ENCODE results near the gene CITED1.

CITED1 gene

DNA sequence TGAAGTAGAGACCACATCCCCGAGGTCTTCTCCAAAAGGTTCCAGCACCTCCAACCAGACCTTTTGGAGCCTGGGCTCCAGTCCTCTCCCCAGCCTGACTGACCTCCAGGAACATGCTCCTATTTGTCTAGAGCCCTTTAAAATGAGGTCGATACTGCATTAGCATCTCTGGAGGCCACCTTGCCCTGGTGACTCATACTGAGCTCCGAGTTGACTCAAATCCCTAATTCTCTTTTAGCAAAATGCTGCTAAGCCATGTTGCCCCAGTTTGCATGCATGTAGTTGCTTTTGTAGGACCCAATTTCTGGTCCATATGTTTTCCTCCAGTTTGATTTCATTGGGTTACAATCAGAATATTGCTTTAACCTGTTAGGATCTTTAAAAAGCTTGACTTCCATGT lies 43.5 kb upstream of the CITED1 start:
- no peaks in the 10 kb centered on the region for H3K4me1 ChIP-seq (ENCODE audit: control insufficient read depth, low read length)
- H3K4me2 ChIP-seq (ENCODE audit: low read length), result no peak overlapping the region
- no peaks in the 10 kb centered on the region for H3K27me3 ChIP-seq (ENCODE audit: control insufficient read depth, low read length)
- H3K27ac ChIP-seq (ENCODE audit: low read depth, low read length), result no peak overlapping the region
- no peaks in the 10 kb centered on the region for H3K79me2 ChIP-seq (ENCODE audit: control insufficient read depth, low read length)
- no peak overlapping the region for H3K4me3 ChIP-seq (ENCODE audit: low read length)
- H3F3A ChIP-seq (ENCODE audit: control insufficient read depth, insufficient read depth), result no peaks in the 10 kb centered on the region
- H3K9me2 ChIP-seq (replicated peaks; ENCODE audit: control insufficient read depth, low read length), result no peaks in the 10 kb centered on the region
- no peaks in the 10 kb centered on the region for H4K20me1 ChIP-seq (ENCODE audit: control insufficient read depth, insufficient read depth, low read depth, low read length)
- no peaks in the 10 kb centered on the region for H3K36me3 ChIP-seq (ENCODE audit: control insufficient read depth, low read length)
- H3K9me3 ChIP-seq (ENCODE audit: control insufficient read depth, insufficient read depth, low read length), result no peaks in the 10 kb centered on the region
- TF ChIP-seq CTCF (IDR thresholded peaks at IDR 0.05; ENCODE audit: low read depth, low read length, poor library complexity, severe bottlenecking) (no peak), EZH2phosphoT487 (IDR thresholded peaks at IDR 0.05; ENCODE audit: borderline replicate concordance, low read length) (no peak)

DNA sequence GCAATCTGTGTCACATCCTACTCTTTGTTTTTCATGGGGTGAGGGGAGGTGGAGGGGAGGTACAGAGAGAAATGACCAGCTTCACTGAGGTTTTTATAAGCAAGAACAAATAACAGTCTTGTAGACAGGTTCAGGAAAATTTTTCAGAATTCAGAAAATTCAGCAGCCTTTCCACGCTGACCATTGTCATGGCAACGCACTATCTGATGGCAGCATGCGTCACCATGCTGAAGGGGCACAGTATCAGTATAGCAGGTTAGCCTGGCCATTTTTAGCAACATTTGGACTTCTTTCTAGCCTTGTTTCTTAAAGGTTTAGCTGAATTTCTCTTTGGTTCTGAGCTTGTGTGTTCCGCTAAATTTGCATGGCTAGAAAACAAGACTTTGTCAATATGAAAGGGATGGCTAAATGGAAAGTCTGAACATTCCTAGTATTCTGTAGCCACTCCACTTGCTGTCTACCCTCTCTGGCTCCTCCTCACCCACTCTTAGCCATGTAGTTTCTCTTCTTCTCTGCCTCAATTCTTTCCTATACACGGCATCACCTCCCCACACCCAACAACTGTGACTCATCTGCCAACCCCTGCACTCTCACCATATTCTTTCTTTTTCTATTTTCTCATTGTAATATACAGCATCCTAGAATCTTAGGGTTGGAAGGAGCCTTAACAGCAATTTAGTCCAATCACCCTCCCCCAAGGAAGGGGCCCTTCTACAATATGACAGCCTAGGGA lies 42.7 kb upstream of the CITED1 start:
- Histone ChIP-seq H3K36me3 (ENCODE audit: control insufficient read depth, low read length) (no peaks in the 10 kb centered on the region), H4K20me1 (ENCODE audit: control insufficient read depth, insufficient read depth, low read depth, low read length) (no peaks in the 10 kb centered on the region), H3K4me1 (ENCODE audit: control insufficient read depth, low read length) (no peaks in the 10 kb centered on the region), H3K9me2 (replicated peaks; ENCODE audit: control insufficient read depth, low read length) (no peaks in the 10 kb centered on the region), H3K4me2 (ENCODE audit: low read length) (no peak overlapping the region), H3K79me2 (ENCODE audit: control insufficient read depth, low read length) (no peaks in the 10 kb centered on the region), H3K27me3 (ENCODE audit: control insufficient read depth, low read length) (no peaks in the 10 kb centered on the region), H3K27ac (ENCODE audit: low read depth, low read length) (no peak overlapping the region), H3F3A (ENCODE audit: control insufficient read depth, insufficient read depth) (no peaks in the 10 kb centered on the region), H3K4me3 (ENCODE audit: low read length) (no peak overlapping the region), H3K9me3 (ENCODE audit: control insufficient read depth, insufficient read depth, low read length) (no peaks in the 10 kb centered on the region)
- TF ChIP-seq EZH2phosphoT487 (IDR thresholded peaks at IDR 0.05; ENCODE audit: borderline replicate concordance, low read length), result no peak
- no peak for TF ChIP-seq CTCF (IDR thresholded peaks at IDR 0.05; ENCODE audit: low read depth, low read length, poor library complexity, severe bottlenecking)

- Histone ChIP-seq H3K4me1 (ENCODE audit: control insufficient read depth, low read length) (no peaks in the 10 kb centered on the region), H3K36me3 (ENCODE audit: control insufficient read depth, low read length) (no peaks in the 10 kb centered on the region), H3K27ac (ENCODE audit: low read depth, low read length) (no peak overlapping the region), H3K79me2 (ENCODE audit: control insufficient read depth, low read length) (no peaks in the 10 kb centered on the region), H3K9me3 (ENCODE audit: control insufficient read depth, insufficient read depth, low read length) (no peaks in the 10 kb centered on the region), H3K4me2 (ENCODE audit: low read length) (no peak overlapping the region), H3K4me3 (ENCODE audit: low read length) (no peak overlapping the region), H3F3A (ENCODE audit: control insufficient read depth, insufficient read depth) (no peaks in the 10 kb centered on the region), H3K27me3 (ENCODE audit: control insufficient read depth, low read length) (no peaks in the 10 kb centered on the region), H3K9me2 (replicated peaks; ENCODE audit: control insufficient read depth, low read length) (no peaks in the 10 kb centered on the region), H4K20me1 (ENCODE audit: control insufficient read depth, insufficient read depth, low read depth, low read length) (no peaks in the 10 kb centered on the region)
- TF ChIP-seq CTCF (IDR thresholded peaks at IDR 0.05; ENCODE audit: low read depth, low read length, poor library complexity, severe bottlenecking), result no peak
- TF ChIP-seq EZH2phosphoT487 (IDR thresholded peaks at IDR 0.05; ENCODE audit: borderline replicate concordance, low read length), result no peak
These were observed 41.7 kb upstream of the CITED1 start for GRCh38 chrX:72347366-72347765.

Data from DOHH2 (cell line).